G401 (cell line): ENCODE data around the gene ST3GAL4. TPM values are rescaled to one million over a fixed set of nuclear protein-coding genes. Genes with fewer than 3 reads are reported as not detected.

ENCODE experiments used
- DNase-seq: peaks from one replicate; pipeline ENCODE4 v3.0.0-alpha.2; 2015; ENCODE audit warnings: low spot score
- in situ Hi-C: cut with HindIII; loops from 2 replicates; pipeline ENCODE4 v1.10.0; 2016; ENCODE audit warnings: low sequenced_read_pairs, mixed read lengths
- total RNA-seq: library from RNA; depleted of rRNA; stranded (reverse); fragments of >200 nt; shearing (Covaris generic); gene quantifications from 2 replicates; pipeline ENCODE4 v1.2.3, GENCODE V29; 2014; rRNA removed

Gene ST3GAL4
- total RNA-seq, 1 experiment from 2014 or later = 35.0 TPM

- in situ Hi-C loops = no loop called here
- no peak for DNase-seq
Observed at GRCh38 chr11:126456783-126457542, 101.5 kb downstream of the ST3GAL4 start.

GRCh38 chr11:126457817-126458216 is 102.3 kb downstream of the ST3GAL4 start:
- in situ Hi-C loops = no loop called here
- no peak for DNase-seq

- no peak for DNase-seq
- in situ Hi-C loops = no loop called here
Observed at GRCh38 chr11:126459691-126460281, 104.3 kb downstream of the ST3GAL4 start.

- in situ Hi-C loops = no loop called here
- no peak for DNase-seq
Observed at GRCh38 chr11:126460417-126461095, 105.1 kb downstream of the ST3GAL4 start.

GRCh38 chr11:126461096-126461440 is 105.6 kb downstream of the ST3GAL4 start:
- no peak for DNase-seq
- in situ Hi-C loops = no loop called here

GRCh38 chr11:126461996-126462395 is 106.5 kb downstream of the ST3GAL4 start:
- no peak for DNase-seq
- in situ Hi-C loops = no loop called here

GRCh38 chr11:126462422-126462821 is 106.9 kb downstream of the ST3GAL4 start:
- no peak for DNase-seq
- in situ Hi-C loops = no loop called here

Other genes with a start within 250 kb of the ST3GAL4 start
- gene RPUSD4, start 144.0 kb upstream of the ST3GAL4 start, total RNA-seq = 33.1 and 45.4 TPM in 2 replicates
- 33.4 and 64.3 TPM in 2 replicates for gene FAM118B, start 143.9 kb upstream of the ST3GAL4 start, total RNA-seq
- 56.0 and 64.6 TPM in 2 replicates for gene SRPRA, start 86.8 kb upstream of the ST3GAL4 start, total RNA-seq
- gene FOXRED1, start 86.5 kb upstream of the ST3GAL4 start, total RNA-seq = 54.0 and 73.2 TPM in 2 replicates
- gene TIRAP, start 72.6 kb upstream of the ST3GAL4 start, total RNA-seq = 5.6 and 8.1 TPM in 2 replicates
- 25.0 and 48.3 TPM in 2 replicates for gene DCPS, start 51.6 kb upstream of the ST3GAL4 start, total RNA-seq